IMR-90 (cell line): ENCODE data around the gene GNAO1. TPM values are rescaled to one million over a fixed set of nuclear protein-coding genes. Genes with fewer than 3 reads are reported as not detected.

Experiments used
- ATAC-seq: fragments of 200-7000 bp; cut with Tn5 transposase; 2 replicates; pipeline ENCODE4 v1.9.1; 2020; ENCODE audit warnings: low read depth, mild to moderate bottlenecking, moderate library complexity
- BruUV-seq: library from RNA; stranded (reverse); fragments of 400-500 nt; replicated peaks from 2 replicates; lab custom pipeline; 2021; lab: Mats Ljungman, UMichigan
- CTCF ChIA-PET: fragments of 300-600 bp; formaldehyde crosslinking; extraction: SDS; loops from one replicate; lab custom pipeline; 2021; ENCODE audit warnings: antibody characterized with exemption; lab: Yijun Ruan, JAX
- POLR2A ChIA-PET: fragments of 300-600 bp; sonication (Branson Sonifier 250); formaldehyde crosslinking; loops from one replicate; lab custom pipeline; 2022; ENCODE audit warnings: antibody characterized with exemption; ENCODE audit not compliant: unreplicated experiment; lab: Charles Lee
- DNase-seq: peaks from one replicate; pipeline ENCODE4 v3.0.0; 2013
- H2AFZ ChIP-seq: replicated peaks from 2 replicates; pipeline ENCODE3; 2013; ENCODE audit warnings: low read length, mild to moderate bottlenecking; ENCODE audit not compliant: poor library complexity
- H2AK5ac ChIP-seq: 2 replicates; pipeline ENCODE4 v1.6.1; 2013; ENCODE audit warnings: low read depth, low read length, inconsistent platforms
- H2AK9ac ChIP-seq: replicated peaks from 2 replicates; pipeline ENCODE3; 2013; ENCODE audit warnings: mild to moderate bottlenecking, low read depth, low read length, moderate library complexity; ENCODE audit not compliant: poor library complexity
- H2BK120ac ChIP-seq: 2 replicates; pipeline ENCODE4 v1.6.1; 2013; ENCODE audit warnings: low read depth, low read length, inconsistent platforms
- H2BK15ac ChIP-seq: 3 replicates; pipeline ENCODE4 v1.6.1; 2013; ENCODE audit warnings: low read depth, low read length, inconsistent platforms
- H2BK20ac ChIP-seq: 2 replicates; pipeline ENCODE4 v1.6.1; 2013; ENCODE audit warnings: low read depth, mild to moderate bottlenecking, inconsistent platforms, low read length, moderate library complexity
- H2BK5ac ChIP-seq: 2 replicates; pipeline ENCODE4 v1.6.1; 2013; ENCODE audit warnings: mild to moderate bottlenecking, low read depth, low read length, inconsistent platforms; ENCODE audit not compliant: poor library complexity, severe bottlenecking
- H3K14ac ChIP-seq: replicated peaks from 2 replicates; pipeline ENCODE4 v1.6.1; 2013; ENCODE audit warnings: low read depth, low read length, inconsistent platforms
- H3K18ac ChIP-seq: 2 replicates; pipeline ENCODE4 v1.6.1; 2013; ENCODE audit warnings: low read depth, low read length, control low read depth
- H3K23ac ChIP-seq: 2 replicates; pipeline ENCODE4 v1.6.1; 2013; ENCODE audit warnings: low read depth, low read length, inconsistent platforms
- H3K27ac ChIP-seq: 2 replicates; pipeline ENCODE4 v1.5.1; 2013; ENCODE audit warnings: mild to moderate bottlenecking, control low read depth, low read length; ENCODE audit not compliant: insufficient read depth
- H3K27me3 ChIP-seq: 2 replicates; pipeline ENCODE4 v1.6.1; 2013; ENCODE audit warnings: low read length; ENCODE audit not compliant: control insufficient read depth, insufficient read depth
- H3K36me3 ChIP-seq: 2 replicates; pipeline ENCODE4 v1.6.1; 2013; ENCODE audit warnings: low read length, mixed read lengths; ENCODE audit not compliant: control insufficient read depth, insufficient read depth
- H3K4ac ChIP-seq: 2 replicates; pipeline ENCODE4 v1.6.1; 2013; ENCODE audit warnings: low read depth, low read length, inconsistent platforms
- H3K4me1 ChIP-seq: 2 replicates; pipeline ENCODE4 v1.6.1; 2013; ENCODE audit warnings: low read length, mixed read lengths; ENCODE audit not compliant: control insufficient read depth, insufficient read depth
- H3K4me2 ChIP-seq: 2 replicates; pipeline ENCODE4 v1.6.1; 2013; ENCODE audit warnings: low read depth, mild to moderate bottlenecking, control low read depth, low read length, moderate library complexity
- H3K4me3 ChIP-seq: 2 replicates; pipeline ENCODE4 v1.5.1; 2013; ENCODE audit warnings: low read depth, mild to moderate bottlenecking, control low read depth, low read length, moderate library complexity; ENCODE audit not compliant: insufficient read depth
- H3K56ac ChIP-seq: 2 replicates; pipeline ENCODE4 v1.6.1; 2013; ENCODE audit warnings: low read length, inconsistent platforms; ENCODE audit not compliant: insufficient read depth; ENCODE audit errors: extremely low read depth
- H3K79me1 ChIP-seq, 2 experiments: 2 replicates each; pipeline ENCODE4 v1.6.1; 2013; ENCODE audit warnings: low read length in 2 of 2, inconsistent platforms in 1 of 2, low read depth in 1 of 2
- H3K9ac ChIP-seq: 2 replicates; pipeline ENCODE4 v1.6.1; 2013; ENCODE audit warnings: low read depth, low read length, control low read depth
- H3K9me1 ChIP-seq: 2 replicates; pipeline ENCODE4 v1.6.1; 2013; ENCODE audit warnings: low read length, inconsistent platforms; ENCODE audit not compliant: insufficient read depth
- H3K9me3 ChIP-seq: 2 replicates; pipeline ENCODE4 v1.6.1; 2013; ENCODE audit warnings: low read length; ENCODE audit not compliant: control insufficient read depth, insufficient read depth
- H4K20me1 ChIP-seq: 2 replicates; pipeline ENCODE4 v1.6.1; 2013; ENCODE audit warnings: low read length, inconsistent platforms; ENCODE audit not compliant: insufficient read depth
- H4K5ac ChIP-seq: 2 replicates; pipeline ENCODE4 v1.6.1; 2013; ENCODE audit warnings: mild to moderate bottlenecking, low read depth, low read length, control low read depth
- H4K8ac ChIP-seq, 2 experiments: 2 replicates each; pipeline ENCODE4 v1.6.1; 2013; ENCODE audit warnings: low read depth in 2 of 2, low read length in 2 of 2, control low read depth in 1 of 2, inconsistent platforms in 1 of 2
- H4K91ac ChIP-seq: 2 replicates; pipeline ENCODE4 v1.6.1; 2013; ENCODE audit warnings: low read depth, low read length, inconsistent platforms; ENCODE audit not compliant: insufficient read depth
- BHLHE40 ChIP-seq: fragments of 150-350 bp; IDR thresholded peaks from 2 replicates; pipeline ENCODE4 v1.6.1; 2016; ENCODE audit warnings: mild to moderate bottlenecking, low read depth, low read length
- CEBPB ChIP-seq: IDR thresholded peaks from 2 replicates; pipeline ENCODE4 v1.6.1; 2012; ENCODE audit warnings: low read depth, low read length, improper control_type of control experiment
- CHD1 ChIP-seq: IDR thresholded peaks from 2 replicates; pipeline ENCODE4 v1.6.1; 2012; ENCODE audit warnings: low read depth, low read length, improper control_type of control experiment
- ELK1 ChIP-seq: fragments of 150-350 bp; IDR thresholded peaks from 2 replicates; pipeline ENCODE4 v1.6.1; 2016; ENCODE audit warnings: low read depth, mild to moderate bottlenecking, low read length, moderate library complexity, borderline replicate concordance
- FOS ChIP-seq: fragments of 150-350 bp; IDR thresholded peaks from 2 replicates; pipeline ENCODE4 v1.6.1; 2016; ENCODE audit warnings: low read depth, low read length
- MAFK ChIP-seq: IDR thresholded peaks from 2 replicates; pipeline ENCODE4 v1.6.1; 2012; ENCODE audit warnings: low read depth, low read length, improper control_type of control experiment
- MAZ ChIP-seq: IDR thresholded peaks from 2 replicates; pipeline ENCODE4 v1.6.1; 2012; ENCODE audit warnings: low read depth, mild to moderate bottlenecking, low read length, improper control_type of control experiment, moderate library complexity, borderline replicate concordance
- MXI1 ChIP-seq: IDR thresholded peaks from 2 replicates; pipeline ENCODE4 v1.6.1; 2012; ENCODE audit warnings: low read depth, mild to moderate bottlenecking, low read length, moderate library complexity, borderline replicate concordance
- NFE2L2 ChIP-seq: fragments of 150-350 bp; IDR thresholded peaks from 2 replicates; pipeline ENCODE4 v1.6.1; 2016; ENCODE audit warnings: low read depth, mild to moderate bottlenecking, low read length
- POLR2A ChIP-seq: IDR thresholded peaks from 2 replicates; pipeline ENCODE4 v1.6.1; 2012; ENCODE audit warnings: mild to moderate bottlenecking, low read depth, low read length
- RAD21 ChIP-seq: IDR thresholded peaks from 2 replicates; pipeline ENCODE4 v1.6.1; 2012; ENCODE audit warnings: low read length, improper control_type of control experiment
- RCOR1 ChIP-seq: IDR thresholded peaks from 2 replicates; pipeline ENCODE4 v1.6.1; 2012; ENCODE audit warnings: mild to moderate bottlenecking, low read length, improper control_type of control experiment; ENCODE audit not compliant: insufficient replicate concordance
- RFX5 ChIP-seq: IDR thresholded peaks from 2 replicates; pipeline ENCODE4 v1.8.0; 2012; ENCODE audit warnings: low read depth, mild to moderate bottlenecking, low read length, moderate library complexity
- SMC3 ChIP-seq: fragments of 150-350 bp; IDR thresholded peaks from 2 replicates; pipeline ENCODE4 v1.6.1; 2016; ENCODE audit warnings: low read depth, mild to moderate bottlenecking, antibody characterized with exemption, low read length, moderate library complexity
- WGBS, 2 experiments: methylation state at CpG; one replicate each; pipeline versions ENCODE4 v1.1.5 to v1.1.7; 2013; ENCODE audit warnings: missing lambda C conversion rate in 2 of 2; ENCODE audit not compliant: insufficient read length in 1 of 2; ENCODE audit errors: extremely low coverage in 2 of 2; 5-methylcytosine and 5-hydroxymethylcytosine counted together
- dilution Hi-C: fragments of 300-500 bp; cut with HindIII; formaldehyde crosslinking; loops from one replicate; pipeline ENCODE4 v1.14.3; 2018; ENCODE audit warnings: low sequenced_read_pairs; ENCODE audit not compliant: unreplicated experiment
- in situ Hi-C: fragments of 300-500 bp; cut with MboI; formaldehyde crosslinking; loops from 3 replicates; pipeline ENCODE4 v1.14.3; 2019; ENCODE audit warnings: low sequenced_read_pairs, inconsistent platforms, mixed read lengths
- intact Hi-C: fragments of 100-400 bp; cut with micrococcal nuclease; formaldehyde crosslinking; loops from 2 replicates; pipeline ENCODE4 v1.10.0; 2022
- polyA plus RNA-seq, 3 experiments: library from polyadenylated mRNA; depleted of rRNA; stranded (reverse); fragments of >200 nt; gene quantifications; 2 replicates each; pipeline ENCODE4 v1.2.3, GENCODE V29; 2012; ENCODE audit warnings: low replicate concordance in 1 of 3
- total RNA-seq: library from RNA; depleted of rRNA; stranded (reverse); fragments of >200 nt; gene quantifications from 2 replicates; pipeline ENCODE4 v1.2.3, GENCODE V29; 2012
- TF ChIP-seq, protein P1 (sequence below): fragments of 150-350 bp; IDR thresholded peaks from 2 replicates; pipeline ENCODE4 v1.6.1; 2017; ENCODE audit warnings: mild to moderate bottlenecking, antibody characterized with exemption, low read length, low read depth
- TF ChIP-seq, protein P2 (sequence below): conservative IDR thresholded peaks from 2 replicates; pipeline ENCODE4 v1.5.1; 2012; ENCODE audit warnings: mild to moderate bottlenecking, low read depth, low read length, improper control_type of control experiment

GNAO1 gene
- total and polyA plus RNA-seq, 2 of the 4 experiments (the other 2 are of a cell fraction): under 0.01 to 0.07 TPM

DNA sequence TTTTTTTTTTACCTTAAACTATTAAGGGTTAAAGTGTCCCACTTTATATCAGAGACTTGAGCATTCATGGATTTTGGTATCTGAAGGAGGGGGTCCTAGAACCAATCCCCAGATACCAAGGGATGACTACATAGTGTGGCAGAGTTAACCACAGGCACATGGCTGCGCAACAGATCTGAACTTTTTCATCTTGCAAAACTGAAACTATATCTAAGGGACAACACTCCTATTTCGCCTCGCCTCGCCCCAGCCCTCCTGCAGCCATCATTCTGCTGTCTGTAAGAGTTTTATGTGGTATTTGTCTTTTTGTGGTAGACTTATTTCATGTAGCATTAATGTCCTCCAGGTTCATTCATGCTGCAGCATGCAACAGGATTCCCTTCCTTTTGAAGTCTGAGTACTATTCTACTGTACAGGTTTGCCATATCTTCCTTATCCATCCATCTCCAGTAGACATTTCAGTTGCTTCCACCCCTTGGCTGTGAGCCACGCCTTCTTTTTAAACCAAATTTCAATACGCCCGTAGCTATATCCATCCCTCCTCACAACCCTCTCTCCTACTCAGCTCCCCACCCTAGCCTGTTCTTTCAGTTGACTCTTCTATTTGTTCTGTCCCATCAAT is 180.8 kb downstream of the GNAO1 start:
- Histone ChIP-seq H4K5ac (no peak overlapping the region), H3K36me3 (peaks cover 17% of the 10 kb centered on the region), H2BK5ac (no peak overlapping the region), H3K23ac (no peak overlapping the region), H2BK15ac (no peak overlapping the region), H4K8ac (no peak overlapping the region), H4K91ac (no peak overlapping the region), H2BK120ac (no peak overlapping the region), H3K27me3 (no peaks in the 10 kb centered on the region), H2AK5ac (no peak overlapping the region), H3K18ac (no peak overlapping the region), H3K4me2 (no peak overlapping the region), H3K4ac (no peak overlapping the region; the same call in 1 of the 2 replicates), H3K56ac (no peak overlapping the region), H2AFZ (no peak overlapping the region), H3K9ac (no peak overlapping the region), H3K27ac (no peak overlapping the region), H4K20me1 (peaks cover 9% of the 10 kb centered on the region), H3K4me3 (no peak overlapping the region), H3K9me1 (peaks cover 11% of the 10 kb centered on the region), H2BK20ac (no peak overlapping the region), H2AK9ac (no peak overlapping the region), H3K4me1 (peaks cover 13% of the 10 kb centered on the region), H3K14ac (no peak overlapping the region), H3K79me1 (peaks cover 35 to 72% of the 10 kb centered on the region in 2 experiments), H3K9me3 (no peaks in the 10 kb centered on the region)
- DNase-seq (no peak), ATAC-seq (no peak)
- TF ChIP-seq FOS (no peak), RAD21 (no peak), ELK1 (no peak), NFE2L2 (no peak), CEBPB (no peak), MAZ (no peak), POLR2A (no peak), MXI1 (no peak), BHLHE40 (no peak), RFX5 (no peak), MAFK (no peak), SMC3 (no peak), RCOR1 (no peak), CHD1 (no peak)
- TF ChIP-seq, protein P1, sequence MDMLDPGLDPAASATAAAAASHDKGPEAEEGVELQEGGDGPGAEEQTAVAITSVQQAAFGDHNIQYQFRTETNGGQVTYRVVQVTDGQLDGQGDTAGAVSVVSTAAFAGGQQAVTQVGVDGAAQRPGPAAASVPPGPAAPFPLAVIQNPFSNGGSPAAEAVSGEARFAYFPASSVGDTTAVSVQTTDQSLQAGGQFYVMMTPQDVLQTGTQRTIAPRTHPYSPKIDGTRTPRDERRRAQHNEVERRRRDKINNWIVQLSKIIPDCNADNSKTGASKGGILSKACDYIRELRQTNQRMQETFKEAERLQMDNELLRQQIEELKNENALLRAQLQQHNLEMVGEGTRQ: no peak
- TF ChIP-seq, protein P2, sequence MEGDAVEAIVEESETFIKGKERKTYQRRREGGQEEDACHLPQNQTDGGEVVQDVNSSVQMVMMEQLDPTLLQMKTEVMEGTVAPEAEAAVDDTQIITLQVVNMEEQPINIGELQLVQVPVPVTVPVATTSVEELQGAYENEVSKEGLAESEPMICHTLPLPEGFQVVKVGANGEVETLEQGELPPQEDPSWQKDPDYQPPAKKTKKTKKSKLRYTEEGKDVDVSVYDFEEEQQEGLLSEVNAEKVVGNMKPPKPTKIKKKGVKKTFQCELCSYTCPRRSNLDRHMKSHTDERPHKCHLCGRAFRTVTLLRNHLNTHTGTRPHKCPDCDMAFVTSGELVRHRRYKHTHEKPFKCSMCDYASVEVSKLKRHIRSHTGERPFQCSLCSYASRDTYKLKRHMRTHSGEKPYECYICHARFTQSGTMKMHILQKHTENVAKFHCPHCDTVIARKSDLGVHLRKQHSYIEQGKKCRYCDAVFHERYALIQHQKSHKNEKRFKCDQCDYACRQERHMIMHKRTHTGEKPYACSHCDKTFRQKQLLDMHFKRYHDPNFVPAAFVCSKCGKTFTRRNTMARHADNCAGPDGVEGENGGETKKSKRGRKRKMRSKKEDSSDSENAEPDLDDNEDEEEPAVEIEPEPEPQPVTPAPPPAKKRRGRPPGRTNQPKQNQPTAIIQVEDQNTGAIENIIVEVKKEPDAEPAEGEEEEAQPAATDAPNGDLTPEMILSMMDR: no peak
- no TSS peak for BruUV-seq
- POLR2A ChIA-PET: no interaction called here
- intact Hi-C loops (no loop called here), dilution Hi-C loops (no loop called here), in situ Hi-C loops (loop anchor here (25.0 kb wide), 1 partner anchor 885 kb away; the partner anchor contains the start of gene MMP2)
- CTCF ChIA-PET: no interaction called here
- 79% methylated on average over 3 of the region's 7 CpGs; no CpG with 5 or more reads in 1 of the 2 experiments for WGBS, 2 experiments
